ENCODE measurements around the gene ENTPD6. TPM values are rescaled to one million over a fixed set of nuclear protein-coding genes. Genes with fewer than 3 reads are reported as not detected.

ENTPD6 gene
- total and polyA plus RNA-seq, 9 donors = 34.9 to 73.8 (median 47.1) TPM

DNA sequence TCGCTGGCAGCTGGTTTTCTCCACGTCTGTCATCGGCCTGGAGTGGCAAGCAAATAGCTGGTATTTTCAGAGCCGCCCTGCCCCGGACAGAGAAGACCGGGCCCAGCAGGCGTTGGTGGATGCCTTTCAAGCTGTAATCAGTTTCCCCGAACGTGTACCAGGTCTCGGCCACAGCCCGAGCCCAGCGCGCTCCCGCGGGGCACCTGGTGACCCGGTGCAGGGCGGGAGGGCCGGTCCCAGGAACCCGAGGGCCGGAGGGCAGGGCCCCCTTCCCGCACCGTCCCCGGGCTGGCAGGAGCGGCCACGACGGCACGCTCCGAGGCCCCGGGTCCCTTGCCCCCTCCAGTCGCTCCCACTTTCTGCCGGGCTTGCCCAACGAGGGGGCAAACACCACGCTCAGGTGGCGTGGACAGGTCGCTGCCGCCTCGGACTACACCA is 52.0 kb downstream of the ENTPD6 start:
- intact Hi-C loops (cut with DNase I) = loop anchor here in 3 of 4 donors (5.0 to 10.0 kb wide), 3 partner anchors 50 to 57 kb away; partner anchors contain the start of gene ENTPD6 (in 2 of the 3)
- DNase-seq = peak in 3 of 5 donors; percentile 38 to 50 (median 44)
- H3K4me1 ChIP-seq (ENCODE audit: insufficient read depth) = peaks cover 5% of the 10 kb centered on the region

DNA sequence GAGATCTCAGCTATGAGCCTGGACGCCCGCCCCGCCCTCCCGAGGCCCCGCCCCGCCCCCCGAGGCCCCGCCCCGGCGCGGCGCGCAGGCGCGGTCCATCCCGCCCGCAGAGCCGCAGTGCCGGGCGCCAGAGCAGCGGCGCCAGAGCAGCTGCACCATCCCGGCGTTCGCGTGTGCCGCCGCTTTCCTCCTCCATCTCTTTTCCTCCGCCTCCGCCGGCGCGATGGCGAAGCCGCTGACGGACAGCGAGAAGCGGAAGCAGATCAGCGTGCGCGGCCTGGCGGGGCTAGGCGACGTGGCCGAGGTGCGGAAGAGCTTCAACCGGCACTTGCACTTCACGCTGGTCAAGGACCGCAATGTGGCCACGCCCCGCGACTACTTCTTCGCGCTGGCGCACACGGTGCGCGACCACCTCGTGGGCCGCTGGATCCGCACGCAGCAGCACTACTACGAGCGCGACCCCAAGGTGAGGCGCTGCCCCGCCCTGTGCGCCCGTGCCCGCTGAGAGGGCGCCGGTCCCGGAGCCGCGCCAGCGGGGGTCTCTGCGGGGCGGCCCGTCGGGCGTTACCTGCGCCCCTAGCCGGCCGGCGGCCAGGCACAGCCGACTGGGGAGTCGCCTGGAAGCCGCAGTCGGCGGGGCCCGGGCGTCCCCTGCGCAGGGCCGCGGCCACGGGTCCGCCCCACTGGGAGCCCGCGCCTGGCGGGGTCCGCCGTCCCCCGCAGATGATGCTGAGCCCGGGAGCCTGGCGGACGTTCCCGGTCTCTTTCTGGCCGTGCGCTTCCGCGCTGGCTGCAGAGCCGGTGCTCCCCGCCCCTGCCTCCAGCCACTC is 52.7 kb downstream of the ENTPD6 start, which contains the start of gene PYGB:
Gene PYGB, plus strand, starts transcription at position 130 of the 830 bp plus-strand sequence. Its CDS starts 94 bp downstream, at position 224.
- Histone ChIP-seq H3K36me3 (no peaks in the 10 kb centered on the region), H3K4me1 (ENCODE audit: insufficient read depth) (peaks cover 5% of the 10 kb centered on the region), H3K27ac (peak within 1 kb of the TSS; percentile 65 to 78), H3K27me3 (no peaks in the 10 kb centered on the region), H3K9me3 (no peaks in the 10 kb centered on the region), H3K4me3 (peak within 1 kb of the TSS; percentile 51)
- 1% methylated on average over 36 to 113 of the region's 113 CpGs for WGBS, 3 donors
- TF ChIP-seq POLR2A (IDR thresholded peaks at IDR 0.05) (peak; percentile 71), EP300 (IDR thresholded peaks at IDR 0.05) (no peak)
- TF ChIP-seq, protein P1, sequence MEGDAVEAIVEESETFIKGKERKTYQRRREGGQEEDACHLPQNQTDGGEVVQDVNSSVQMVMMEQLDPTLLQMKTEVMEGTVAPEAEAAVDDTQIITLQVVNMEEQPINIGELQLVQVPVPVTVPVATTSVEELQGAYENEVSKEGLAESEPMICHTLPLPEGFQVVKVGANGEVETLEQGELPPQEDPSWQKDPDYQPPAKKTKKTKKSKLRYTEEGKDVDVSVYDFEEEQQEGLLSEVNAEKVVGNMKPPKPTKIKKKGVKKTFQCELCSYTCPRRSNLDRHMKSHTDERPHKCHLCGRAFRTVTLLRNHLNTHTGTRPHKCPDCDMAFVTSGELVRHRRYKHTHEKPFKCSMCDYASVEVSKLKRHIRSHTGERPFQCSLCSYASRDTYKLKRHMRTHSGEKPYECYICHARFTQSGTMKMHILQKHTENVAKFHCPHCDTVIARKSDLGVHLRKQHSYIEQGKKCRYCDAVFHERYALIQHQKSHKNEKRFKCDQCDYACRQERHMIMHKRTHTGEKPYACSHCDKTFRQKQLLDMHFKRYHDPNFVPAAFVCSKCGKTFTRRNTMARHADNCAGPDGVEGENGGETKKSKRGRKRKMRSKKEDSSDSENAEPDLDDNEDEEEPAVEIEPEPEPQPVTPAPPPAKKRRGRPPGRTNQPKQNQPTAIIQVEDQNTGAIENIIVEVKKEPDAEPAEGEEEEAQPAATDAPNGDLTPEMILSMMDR (IDR thresholded peaks at IDR 0.05) = peak in 1 of 3 donors; percentile 11
- intact Hi-C loops (cut with DNase I) = loop anchor here in 3 of 4 donors (5.0 to 10.0 kb wide), 3 partner anchors 51 to 57 kb away; partner anchors contain the start of gene ENTPD6 (in 2 of the 3)
- DNase-seq = peak; percentile 71 to 86 (median 78)

More for the DNA sequence above, 52.0 kb downstream of the ENTPD6 start:
- peak overlapping the region; percentile 65 to 78 for H3K27ac ChIP-seq
- peak overlapping the region; percentile 51 for H3K4me3 ChIP-seq
- no peaks in the 10 kb centered on the region for H3K27me3 ChIP-seq
- no peaks in the 10 kb centered on the region for H3K9me3 ChIP-seq
- H3K36me3 ChIP-seq = no peaks in the 10 kb centered on the region
- WGBS, 3 donors = 0 to 1% (median 0%) methylated on average over 27 to 37 of the region's 37 CpGs
- TF ChIP-seq POLR2A (IDR thresholded peaks at IDR 0.05) (no peak), EP300 (IDR thresholded peaks at IDR 0.05) (no peak)
- TF ChIP-seq, protein P1 (IDR thresholded peaks at IDR 0.05) = no peak

DNA sequence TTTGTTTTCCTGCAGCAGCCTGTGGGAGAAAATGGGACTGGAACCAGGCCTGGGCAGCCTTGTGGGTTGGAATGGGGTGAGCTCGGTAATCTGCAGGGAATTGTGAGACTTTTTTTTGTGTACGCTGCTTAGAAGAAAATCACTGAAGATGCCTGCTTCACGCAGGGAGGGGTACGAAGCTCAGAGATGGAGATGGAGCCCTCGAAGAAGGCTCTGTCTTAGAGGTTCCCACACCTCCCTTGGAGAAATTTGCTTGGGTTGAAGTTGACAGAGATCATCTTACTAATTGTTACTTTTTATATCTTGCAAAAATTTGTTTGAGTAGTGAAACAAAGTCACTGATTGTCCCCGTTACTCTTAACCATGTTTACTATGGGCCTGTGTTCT is 53.3 kb downstream of the ENTPD6 start:
- Histone ChIP-seq H3K27ac (peak overlapping the region in 1 of 2 donors; percentile 78), H3K9me3 (no peaks in the 10 kb centered on the region), H3K27me3 (no peaks in the 10 kb centered on the region), H3K4me1 (ENCODE audit: insufficient read depth) (peaks cover 5% of the 10 kb centered on the region), H3K36me3 (no peaks in the 10 kb centered on the region), H3K4me3 (peak overlapping the region; percentile 51)
- intact Hi-C loops (cut with DNase I) = loop anchor here in 3 of 4 donors (5.0 to 10.0 kb wide), 3 partner anchors 51 to 56 kb away; partner anchors contain the start of gene ENTPD6 (in 2 of the 3)
- TF ChIP-seq EP300 (IDR thresholded peaks at IDR 0.05) (no peak), POLR2A (IDR thresholded peaks at IDR 0.05) (no peak)
- TF ChIP-seq, protein P1 (IDR thresholded peaks at IDR 0.05) = no peak
- no peak for DNase-seq
- 2 to 4% (median 3%) methylated on average over 6 of the region's 6 CpGs for WGBS, 3 donors

DNA sequence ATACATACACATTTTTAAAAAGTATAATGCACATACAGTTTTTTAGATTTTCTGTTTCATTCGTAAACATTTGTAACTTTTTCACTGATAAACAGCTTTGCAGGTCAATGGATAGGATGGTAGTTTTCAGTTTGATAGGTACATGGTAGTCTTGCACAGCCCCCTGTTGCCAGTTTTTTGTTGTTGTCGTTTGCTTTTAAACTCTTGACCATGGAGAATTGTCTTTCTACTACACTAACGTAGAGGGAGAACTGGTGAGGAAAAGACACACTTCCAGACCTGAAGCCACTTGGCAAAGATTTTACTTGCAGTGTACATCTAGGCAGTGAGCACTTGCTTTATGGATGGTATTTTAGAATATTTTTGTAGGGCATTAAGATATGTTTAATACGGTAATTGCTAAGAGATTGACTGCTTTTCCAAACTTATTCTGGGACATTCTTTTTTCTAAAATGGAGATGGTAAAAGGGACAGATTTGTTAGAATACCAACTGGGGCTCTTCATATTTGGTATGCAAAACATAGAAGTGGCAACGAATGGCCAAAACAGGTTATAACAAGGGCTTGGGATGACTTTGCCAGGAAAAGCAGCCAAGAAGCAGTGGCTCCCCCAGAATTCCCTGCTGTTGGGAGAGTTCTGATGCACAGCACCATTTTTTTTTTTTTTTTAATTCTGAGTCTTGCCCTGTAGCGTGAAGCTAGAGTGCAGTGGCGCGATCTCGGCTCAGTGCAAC is 53.9 kb downstream of the ENTPD6 start:
- no peak for DNase-seq
- intact Hi-C loops (cut with DNase I) = loop anchor here in 3 of 4 donors (5.0 to 10.0 kb wide), 3 partner anchors 52 to 55 kb away; partner anchors contain the start of gene ENTPD6 (in 2 of the 3)
- TF ChIP-seq EP300 (IDR thresholded peaks at IDR 0.05) = no peak
- TF ChIP-seq, protein P1 (IDR thresholded peaks at IDR 0.05) = no peak
- TF ChIP-seq POLR2A (IDR thresholded peaks at IDR 0.05) = no peak
- Histone ChIP-seq H3K36me3 (no peaks in the 10 kb centered on the region), H3K27me3 (no peaks in the 10 kb centered on the region), H3K4me3 (peak overlapping the region; percentile 51), H3K4me1 (ENCODE audit: insufficient read depth) (peaks cover 5% of the 10 kb centered on the region), H3K27ac (no peak overlapping the region), H3K9me3 (no peaks in the 10 kb centered on the region)
- 38 to 49% (median 49%) methylated on average over 9 of the region's 9 CpGs for WGBS, 3 donors

Data from ovary (tissue), 9 donors.